Subcutaneous abdominal adipose tissue (tissue), 5 donors: Measurements from ENCODE around the gene TRA2B.

Source experiments
- H3K27ac ChIP-seq: one replicate; pipeline ENCODE4 v1.7.0; 2013; ENCODE audit warnings: low read depth, mild to moderate bottlenecking, inconsistent platforms, low read length, moderate library complexity
- H3K27me3 ChIP-seq, 5 donors: one replicate each; pipeline ENCODE4 v1.7.0; 2013; ENCODE audit warnings: low read length in 5 of 5, inconsistent platforms in 1 of 5; ENCODE audit not compliant: control insufficient read depth in 5 of 5, insufficient read depth in 4 of 5
- H3K36me3 ChIP-seq, 5 donors: one replicate each; pipeline ENCODE4 v1.7.0; 2013; ENCODE audit warnings: low read length in 5 of 5; ENCODE audit not compliant: control insufficient read depth in 5 of 5, insufficient read depth in 5 of 5
- H3K4me1 ChIP-seq, 5 donors: one replicate each; pipeline ENCODE4 v1.7.0; 2013; ENCODE audit warnings: low read length in 5 of 5, mild to moderate bottlenecking in 3 of 5, moderate library complexity in 1 of 5; ENCODE audit not compliant: control insufficient read depth in 5 of 5, insufficient read depth in 5 of 5
- H3K4me3 ChIP-seq, 5 donors: one replicate each; pipeline ENCODE4 v1.7.0; 2013; ENCODE audit warnings: low read length in 5 of 5, low read depth in 1 of 5
- H3K9ac ChIP-seq, 5 donors: one replicate each; pipeline ENCODE4 v1.7.0; 2013; ENCODE audit warnings: low read length in 5 of 5, mild to moderate bottlenecking in 4 of 5, moderate library complexity in 3 of 5
- H3K9me3 ChIP-seq, 5 donors: one replicate each; pipeline ENCODE4 v1.7.0; 2013; ENCODE audit warnings: low read length in 5 of 5; ENCODE audit not compliant: control insufficient read depth in 5 of 5
- donor health status: healthy.
- donor health status: healthy.
- donor health status: healthy.
- donor health status: healthy.
- donor health status: healthy.

TRA2B gene

DNA sequence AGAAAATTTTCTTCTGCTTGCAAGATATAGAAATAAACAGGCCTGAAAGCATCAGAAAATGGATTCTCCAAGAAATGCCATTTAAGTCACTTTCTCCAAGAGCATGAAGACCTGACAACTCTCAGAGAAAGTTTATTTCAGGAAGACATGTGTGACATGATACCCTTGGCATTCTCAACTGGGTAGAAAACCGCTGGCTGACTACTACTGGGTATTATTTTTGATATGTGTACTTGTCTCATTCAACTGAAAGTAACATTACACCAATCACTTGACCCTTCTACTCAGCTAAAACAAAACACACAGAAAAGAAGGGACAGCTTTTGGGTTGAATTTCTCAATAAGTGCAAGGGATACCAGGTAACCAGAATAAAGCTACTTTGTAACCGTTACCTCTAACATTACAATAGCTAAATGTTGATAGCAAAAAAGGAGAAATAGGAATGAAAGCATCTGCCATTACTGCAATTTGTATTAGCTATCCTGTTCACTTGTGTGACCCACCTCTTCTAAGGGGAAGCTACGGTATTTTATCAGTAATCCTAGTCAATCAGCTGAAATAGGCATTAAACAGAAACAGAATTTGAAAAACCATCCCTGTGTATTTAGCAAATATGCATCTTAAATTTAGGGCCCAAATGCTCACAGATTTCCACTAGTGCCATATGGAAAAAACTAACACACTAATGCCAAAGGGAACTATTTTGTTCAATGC is 7.3 kb downstream of the TRA2B start:
- Histone ChIP-seq H3K4me1 (peaks cover 13 to 100% (median 96%) of the 10 kb centered on the region in 5 donors), H3K9me3 (no peaks in the 10 kb centered on the region), H3K9ac (no peak overlapping the region), H3K27ac (peak overlapping the region; percentile 68), H3K27me3 (no peaks in the 10 kb centered on the region), H3K4me3 (peak overlapping the region in 2 of 5 donors; percentile 8 to 14), H3K36me3 (peaks cover 0 to 21% (median 13%) of the 10 kb centered on the region in 5 donors)

DNA sequence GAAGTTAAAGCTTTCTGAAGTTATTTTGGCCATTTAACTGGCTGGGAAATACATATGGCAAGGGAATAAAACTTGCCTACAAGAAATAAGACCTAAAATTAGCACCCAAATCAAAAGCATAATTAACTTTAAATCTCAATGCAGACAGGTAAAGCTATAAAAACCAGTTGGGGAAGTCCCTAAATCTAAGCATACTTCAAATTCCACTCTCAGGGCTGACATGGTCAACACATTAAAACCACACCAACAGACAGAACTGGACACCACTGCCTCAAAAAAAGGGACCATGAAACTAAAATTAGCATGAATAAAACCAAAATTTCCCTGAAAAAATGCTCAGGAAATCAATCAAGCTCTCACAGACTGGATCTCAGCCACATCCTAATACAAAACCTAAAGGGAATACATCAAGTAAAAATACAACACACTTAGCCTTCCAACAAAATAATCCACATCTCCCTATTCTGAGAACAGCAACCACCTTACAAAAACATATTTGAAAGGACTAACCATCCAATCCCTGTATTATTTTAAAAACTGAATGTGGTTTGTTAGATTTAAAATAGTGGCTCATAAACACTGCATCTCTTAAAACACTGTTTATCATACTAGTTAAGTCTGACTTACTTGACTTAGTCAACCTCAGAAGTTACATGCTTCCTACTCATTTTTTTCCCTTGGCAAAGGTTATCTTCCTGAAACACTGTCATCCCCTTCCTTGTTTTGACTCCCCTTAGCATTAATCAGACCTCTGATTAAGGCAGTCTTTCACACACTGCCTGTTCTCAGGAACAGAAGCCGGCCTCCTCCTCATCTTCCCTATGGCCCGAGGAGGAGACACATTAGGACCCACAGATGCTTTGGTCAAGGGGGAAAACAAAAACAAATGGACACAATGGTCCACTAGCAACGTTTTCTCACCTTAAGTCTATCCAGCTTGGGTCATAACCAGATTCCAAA is 8.3 kb downstream of the TRA2B start:
- Histone ChIP-seq H3K4me3 (peak overlapping the region in 4 of 5 donors; percentile 3 to 33 (median 16)), H3K27ac (peak overlapping the region; percentile 68), H3K36me3 (peaks cover 10 to 32% (median 24%) of the 10 kb centered on the region in 5 donors)

GRCh38 chr3:185928496-185928895 is 9.3 kb downstream of the TRA2B start:
- Histone ChIP-seq H3K36me3 (peaks cover 18 to 42% (median 32%) of the 10 kb centered on the region in 5 donors), H3K9me3 (no peaks in the 10 kb centered on the region), H3K4me3 (peak overlapping the region in 1 of 5 donors; percentile 18), H3K27ac (peak overlapping the region; percentile 68), H3K4me1 (peaks cover 7 to 79% (median 75%) of the 10 kb centered on the region in 5 donors), H3K27me3 (no peaks in the 10 kb centered on the region), H3K9ac (peak overlapping the region in 2 of 5 donors; percentile 41 to 60)

More for the DNA sequence above, 8.3 kb downstream of the TRA2B start:
- Histone ChIP-seq H3K27me3 (no peaks in the 10 kb centered on the region), H3K4me1 (peaks cover 10 to 89% (median 85%) of the 10 kb centered on the region in 5 donors), H3K9me3 (no peaks in the 10 kb centered on the region), H3K9ac (peak overlapping the region in 4 of 5 donors; percentile 30 to 60 (median 46))

DNA sequence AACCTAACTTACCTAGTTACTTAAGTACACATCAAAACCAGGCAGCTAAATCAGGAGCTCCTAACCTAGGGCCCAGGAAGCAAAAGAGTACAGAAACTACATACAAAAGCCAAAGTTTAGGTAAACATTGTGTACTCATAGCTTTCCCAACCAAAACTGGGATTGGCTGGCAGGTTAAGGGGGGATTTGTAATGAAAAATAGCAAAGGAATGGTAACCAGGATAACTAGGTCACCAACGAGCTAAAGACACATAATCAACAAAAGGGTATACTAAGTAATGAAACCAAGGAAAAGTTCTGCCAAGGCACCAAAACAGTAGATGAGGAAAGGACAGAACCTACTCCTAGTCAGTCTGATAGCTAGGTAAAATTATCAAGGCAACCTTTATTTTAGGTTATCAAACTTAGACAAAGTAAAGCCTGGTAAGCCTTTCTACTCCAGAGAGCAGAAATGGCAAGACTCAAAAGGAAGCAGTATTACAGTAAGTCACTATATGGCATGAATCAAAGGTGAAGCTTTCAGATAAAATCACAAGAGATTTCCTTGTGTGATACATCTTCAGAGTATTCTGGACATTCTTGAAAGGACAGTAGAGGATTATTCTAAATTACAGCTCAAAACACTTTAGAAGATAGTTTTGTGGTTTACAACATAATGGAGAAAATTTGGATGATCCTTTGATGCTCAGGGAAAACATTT is 10.2 kb downstream of the TRA2B start:
- H3K27ac ChIP-seq: peak overlapping the region; percentile 68
- no peaks in the 10 kb centered on the region for H3K27me3 ChIP-seq
- H3K9me3 ChIP-seq: no peaks in the 10 kb centered on the region
- H3K9ac ChIP-seq: no peak overlapping the region
- peaks cover 7 to 71% (median 67%) of the 10 kb centered on the region in 5 donors for H3K4me1 ChIP-seq
- H3K36me3 ChIP-seq: peaks cover 27 to 50% (median 38%) of the 10 kb centered on the region in 5 donors
- H3K4me3 ChIP-seq: peak overlapping the region in 1 of 5 donors; percentile 9

- H3K9ac ChIP-seq: peak overlapping the region in 2 of 5 donors; percentile 15 to 30
- H3K4me1 ChIP-seq: peaks cover 7 to 59% (median 56%) of the 10 kb centered on the region in 5 donors
- no peak overlapping the region for H3K27ac ChIP-seq
- no peaks in the 10 kb centered on the region for H3K27me3 ChIP-seq
- peaks cover 39 to 62% (median 48%) of the 10 kb centered on the region in 5 donors for H3K36me3 ChIP-seq
- H3K9me3 ChIP-seq: no peaks in the 10 kb centered on the region
- no peak overlapping the region for H3K4me3 ChIP-seq
These were observed 11.4 kb downstream of the TRA2B start for GRCh38 chr3:185926445-185926844.

GRCh38 chr3:185925353-185925752 is 12.5 kb downstream of the TRA2B start:
- Histone ChIP-seq H3K4me3 (no peak overlapping the region), H3K4me1 (peaks cover 7 to 48% (median 45%) of the 10 kb centered on the region in 5 donors), H3K9ac (no peak overlapping the region), H3K27ac (no peak overlapping the region), H3K36me3 (peaks cover 48 to 65% (median 58%) of the 10 kb centered on the region in 5 donors), H3K27me3 (no peaks in the 10 kb centered on the region), H3K9me3 (no peaks in the 10 kb centered on the region)

DNA sequence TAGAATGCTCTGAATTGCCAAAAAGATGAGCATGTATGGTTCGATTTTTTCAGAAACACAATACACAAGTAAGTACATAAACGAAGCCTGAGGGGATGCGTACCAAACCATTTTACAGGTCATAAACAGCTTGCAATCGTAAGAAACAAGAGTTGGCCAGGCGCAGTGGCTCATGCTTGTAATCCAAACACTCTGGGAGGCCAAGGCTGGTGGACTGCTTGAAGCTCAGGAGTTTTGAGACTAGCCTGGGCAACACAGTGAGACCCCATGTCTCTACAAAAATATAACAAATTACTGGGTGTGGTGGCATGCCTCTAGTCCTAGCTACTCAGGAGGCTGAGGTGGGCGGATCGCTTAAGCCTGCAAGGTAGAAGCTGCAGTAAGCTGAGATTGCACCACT is 13.4 kb downstream of the TRA2B start:
- Histone ChIP-seq H3K27ac (no peak overlapping the region), H3K4me3 (no peak overlapping the region), H3K9me3 (no peaks in the 10 kb centered on the region), H3K4me1 (peaks cover 4 to 38% (median 35%) of the 10 kb centered on the region in 5 donors), H3K9ac (no peak overlapping the region), H3K27me3 (no peaks in the 10 kb centered on the region), H3K36me3 (peaks cover 54 to 75% (median 62%) of the 10 kb centered on the region in 5 donors)

GRCh38 chr3:185920184-185920583 is 17.6 kb downstream of the TRA2B start:
- no peak overlapping the region for H3K27ac ChIP-seq
- no peaks in the 10 kb centered on the region for H3K9me3 ChIP-seq
- H3K4me1 ChIP-seq: no peaks in the 10 kb centered on the region
- H3K27me3 ChIP-seq: no peaks in the 10 kb centered on the region
- H3K9ac ChIP-seq: no peak overlapping the region
- H3K4me3 ChIP-seq: no peak overlapping the region
- H3K36me3 ChIP-seq: peaks cover 82 to 100% (median 97%) of the 10 kb centered on the region in 5 donors

- H3K27ac ChIP-seq: no peak overlapping the region
- peaks cover 68 to 85% (median 75%) of the 10 kb centered on the region in 5 donors for H3K36me3 ChIP-seq
- H3K9me3 ChIP-seq: no peaks in the 10 kb centered on the region
- H3K27me3 ChIP-seq: no peaks in the 10 kb centered on the region
- no peaks in the 10 kb centered on the region for H3K4me1 ChIP-seq
- H3K9ac ChIP-seq: no peak overlapping the region
- H3K4me3 ChIP-seq: no peak overlapping the region
These were observed 21.6 kb downstream of the TRA2B start for GRCh38 chr3:185916042-185916833.
